Measurements from ENCODE around the gene PIP5K1C. TPM values are rescaled to one million over a fixed set of nuclear protein-coding genes. Genes with fewer than 3 reads are reported as not detected.

Gene PIP5K1C
- total and polyA plus RNA-seq, 2 donors (not counting 1 experiment from before 2014, with no cell fraction given) = 10.4 to 46.7 TPM

GRCh38 chr19:3634496-3635045 is 65.7 kb downstream of the PIP5K1C start:
- H3K4me1 Mint-ChIP-seq = no peaks in the 10 kb centered on the region
- Histone ChIP-seq H3K27ac (ENCODE audit: low read length in 2 of 2) (no peak overlapping the region), H3K4me1 (ENCODE audit: control insufficient read depth in 2 of 2, insufficient read depth in 2 of 2, low read length in 2 of 2) (no peaks in the 10 kb centered on the region), H3K36me3 (replicated peaks in 1 of 2; ENCODE audit: control extremely low read depth in 1 of 2, control insufficient read depth in 1 of 2, extremely low read depth in 1 of 2, insufficient read depth in 2 of 2, low read length in 1 of 2) (peaks cover 0 to 4% of the 10 kb centered on the region in 2 experiments), H3K4me2 (replicated peaks; ENCODE audit: low read depth, low read length, poor library complexity, severe bottlenecking) (no peak overlapping the region), H3K4me3 (ENCODE audit: control extremely low read depth in 1 of 5, extremely low read depth in 1 of 5, insufficient read depth in 1 of 5, low read depth in 2 of 5, low read length in 4 of 5) (no peak overlapping the region), H2AFZ (ENCODE audit: insufficient read depth, low read depth, low read length, poor library complexity, severe bottlenecking) (no peak overlapping the region), H4K20me1 (ENCODE audit: control insufficient read depth, insufficient read depth, low read length, poor library complexity, severe bottlenecking) (no peaks in the 10 kb centered on the region), H3K9ac (ENCODE audit: low read length) (no peak overlapping the region), H3K79me2 (ENCODE audit: control insufficient read depth, insufficient read depth, low read length) (no peaks in the 10 kb centered on the region), H3K27me3 (replicated peaks in 1 of 4; ENCODE audit: control extremely low read depth in 1 of 4, control insufficient read depth in 3 of 4, insufficient read depth in 4 of 4, low read length in 3 of 4) (no peaks in the 10 kb centered on the region), H3K9me3 (ENCODE audit: control extremely low read depth in 1 of 3, control insufficient read depth in 2 of 3, insufficient read depth in 1 of 3, low read length in 2 of 3) (no peaks in the 10 kb centered on the region)
- intact Hi-C loops (cut with micrococcal nuclease) = no loop called here
- H3K9me3 Mint-ChIP-seq (ENCODE audit: insufficient read depth) = no peaks in the 10 kb centered on the region
- DNase-seq (no peak), ATAC-seq (ENCODE audit: low read depth) (no peak)
- H3K27ac Mint-ChIP-seq = peak overlapping the region; percentile 46
- CTCF ChIA-PET = no interaction called here
- H3K4me3 Mint-ChIP-seq = no peak overlapping the region
- 92% methylated on average over 19 of the region's 19 CpGs for WGBS (ENCODE audit: insufficient coverage)
- TF ChIP-seq CTCF (IDR thresholded peaks at IDR 0.05) (no peak), EZH2 (IDR thresholded peaks at IDR 0.05; ENCODE audit: borderline replicate concordance, insufficient read depth, low read depth, low read length, poor library complexity, severe bottlenecking) (no peak)
- POLR2A ChIA-PET = no interaction called here
- H3K27me3 Mint-ChIP-seq = no peaks in the 10 kb centered on the region

GRCh38 chr19:3633559-3633988 is 66.7 kb downstream of the PIP5K1C start:
- DNase-seq (no peak), ATAC-seq (ENCODE audit: low read depth) (no peak)
- no peak overlapping the region for H3K27ac Mint-ChIP-seq

More at GRCh38 chr19:3633559-3633988, 66.7 kb downstream of the PIP5K1C start:
- H3K4me2 ChIP-seq (replicated peaks; ENCODE audit: low read depth, low read length, poor library complexity, severe bottlenecking) = no peak overlapping the region
- H3K9me3 ChIP-seq (ENCODE audit: control extremely low read depth in 1 of 3, control insufficient read depth in 2 of 3, insufficient read depth in 1 of 3, low read length in 2 of 3) = no peaks in the 10 kb centered on the region
- ChIA-PET CTCF (no interaction called here), POLR2A (no interaction called here)
- 96% methylated on average over 22 of the region's 22 CpGs for WGBS (ENCODE audit: insufficient coverage)
- intact Hi-C loops (cut with micrococcal nuclease) = no loop called here
- Mint-ChIP-seq H3K4me1 (no peaks in the 10 kb centered on the region), H3K9me3 (ENCODE audit: insufficient read depth) (no peaks in the 10 kb centered on the region), H3K27me3 (no peaks in the 10 kb centered on the region), H3K4me3 (no peak overlapping the region)
- H3K4me1 ChIP-seq (ENCODE audit: control insufficient read depth in 2 of 2, insufficient read depth in 2 of 2, low read length in 2 of 2) = no peaks in the 10 kb centered on the region
- peaks cover 0 to 2% of the 10 kb centered on the region in 2 experiments for H3K36me3 ChIP-seq (replicated peaks in 1 of 2; ENCODE audit: control extremely low read depth in 1 of 2, control insufficient read depth in 1 of 2, extremely low read depth in 1 of 2, insufficient read depth in 2 of 2, low read length in 1 of 2)
- H3K9ac ChIP-seq (ENCODE audit: low read length) = no peak overlapping the region
- no peaks in the 10 kb centered on the region for H4K20me1 ChIP-seq (ENCODE audit: control insufficient read depth, insufficient read depth, low read length, poor library complexity, severe bottlenecking)
- no peaks in the 10 kb centered on the region for H3K79me2 ChIP-seq (ENCODE audit: control insufficient read depth, insufficient read depth, low read length)
- H3K4me3 ChIP-seq (ENCODE audit: control extremely low read depth in 1 of 5, extremely low read depth in 1 of 5, insufficient read depth in 1 of 5, low read depth in 2 of 5, low read length in 4 of 5) = no peak overlapping the region
- no peak overlapping the region for H2AFZ ChIP-seq (ENCODE audit: insufficient read depth, low read depth, low read length, poor library complexity, severe bottlenecking)
- H3K27me3 ChIP-seq (replicated peaks in 1 of 4; ENCODE audit: control extremely low read depth in 1 of 4, control insufficient read depth in 3 of 4, insufficient read depth in 4 of 4, low read length in 3 of 4) = no peaks in the 10 kb centered on the region
- no peak overlapping the region for H3K27ac ChIP-seq (ENCODE audit: low read length in 2 of 2)
- TF ChIP-seq EZH2 (IDR thresholded peaks at IDR 0.05; ENCODE audit: borderline replicate concordance, insufficient read depth, low read depth, low read length, poor library complexity, severe bottlenecking) (no peak), CTCF (IDR thresholded peaks at IDR 0.05) (no peak)

Data from B cell (primary cell).